OCI-LY1 (cell line): Measurements from ENCODE around the gene PSMD14.

Source experiments
- CTCF ChIP-seq: fragments of 200-600 bp; sonication (generic), shearing (Covaris generic); IDR thresholded peaks from 2 replicates; pipeline ENCODE4 v1.5.1; 2017; ENCODE audit warnings: mild to moderate bottlenecking, antibody characterized with exemption, low read length, moderate library complexity, mixed read lengths
- EZH2 ChIP-seq: fragments of 200-600 bp; sonication (generic), shearing (Covaris generic); IDR thresholded peaks from 2 replicates; pipeline ENCODE4 v1.8.0; 2017; ENCODE audit warnings: borderline replicate concordance, mixed run types, mild to moderate bottlenecking, antibody characterized with exemption, low read length, moderate library complexity, mixed read lengths

- TF ChIP-seq CTCF = no peak
- TF ChIP-seq EZH2 = no peak
These were observed 119.7 kb downstream of the PSMD14 start for GRCh38 chr2:161427664-161428587.
